Parathyroid adenoma (tissue), 2 donors: Measurements from ENCODE around the gene NOL6.

ENCODE experiments used
- H2AFZ ChIP-seq: fragments of 300-600 bp; sonication (generic); one replicate; pipeline ENCODE4 v1.7.0; 2017; ENCODE audit warnings: antibody characterized with exemption, mild to moderate bottlenecking
- H3K27ac ChIP-seq: fragments of 300-600 bp; sonication (generic); one replicate; pipeline ENCODE4 v1.7.0; 2017
- H3K27me3 ChIP-seq: fragments of 300-600 bp; sonication (generic); one replicate; pipeline ENCODE4 v1.7.0; 2017; ENCODE audit warnings: low read length; ENCODE audit not compliant: control insufficient read depth, insufficient read depth
- H3K36me3 ChIP-seq: fragments of 300-600 bp; sonication (generic); one replicate; pipeline ENCODE4 v1.7.0; 2017; ENCODE audit warnings: low read length; ENCODE audit not compliant: control insufficient read depth, insufficient read depth
- H3K4me1 ChIP-seq: fragments of 300-600 bp; sonication (generic); one replicate; pipeline ENCODE4 v1.7.0; 2017; ENCODE audit warnings: control low read depth
- H3K4me2 ChIP-seq: fragments of 300-600 bp; sonication (generic); one replicate; pipeline ENCODE4 v1.7.0; 2017; ENCODE audit warnings: low read length
- H3K4me3 ChIP-seq: fragments of 300-600 bp; sonication (generic); one replicate; pipeline ENCODE4 v1.7.0; 2017; ENCODE audit warnings: low read depth, low read length
- H3K79me2 ChIP-seq: fragments of 300-600 bp; sonication (generic); one replicate; pipeline ENCODE4 v1.7.0; 2017; ENCODE audit warnings: control low read depth
- H3K9ac ChIP-seq: fragments of 300-600 bp; sonication (generic); one replicate; pipeline ENCODE4 v1.7.0; 2017; ENCODE audit warnings: mild to moderate bottlenecking
- H3K9me3 ChIP-seq: fragments of 300-600 bp; sonication (generic); one replicate; pipeline ENCODE4 v1.7.0; 2017; ENCODE audit warnings: low read length; ENCODE audit not compliant: control insufficient read depth
- CTCF ChIP-seq: fragments of 300-600 bp; sonication (generic); IDR thresholded peaks from one replicate; pipeline ENCODE4 v1.7.0; 2017; ENCODE audit warnings: antibody characterized with exemption, mild to moderate bottlenecking
- donor health status: primary hyperparathyroidism.

The NOL6 gene

GRCh38 chr9:33433871-33434270, 39.9 kb downstream of the NOL6 start:
- H3K4me1 ChIP-seq, result peaks cover 14% of the 10 kb centered on the region

GRCh38 chr9:33431420-33431819, 42.3 kb downstream of the NOL6 start:
- H3K4me1 ChIP-seq, result peaks cover 14% of the 10 kb centered on the region
- no peaks in the 10 kb centered on the region for H3K36me3 ChIP-seq
- no peak overlapping the region for H3K4me2 ChIP-seq
- no peak overlapping the region for H3K27ac ChIP-seq
- H3K27me3 ChIP-seq, result no peaks in the 10 kb centered on the region
- TF ChIP-seq CTCF, result no peak
- no peaks in the 10 kb centered on the region for H3K79me2 ChIP-seq
- H3K4me3 ChIP-seq, result no peak overlapping the region
- H3K9ac ChIP-seq, result no peak overlapping the region
- H3K9me3 ChIP-seq, result no peaks in the 10 kb centered on the region
- H2AFZ ChIP-seq, result no peak overlapping the region

More at GRCh38 chr9:33433871-33434270, 39.9 kb downstream of the NOL6 start:
- Histone ChIP-seq H3K9me3 (no peaks in the 10 kb centered on the region), H3K79me2 (no peaks in the 10 kb centered on the region), H3K4me3 (no peak overlapping the region), H3K4me2 (no peak overlapping the region), H3K36me3 (no peaks in the 10 kb centered on the region), H3K27me3 (no peaks in the 10 kb centered on the region), H3K9ac (no peak overlapping the region), H2AFZ (peak overlapping the region; percentile 28), H3K27ac (peak overlapping the region; percentile 33)
- no peak for TF ChIP-seq CTCF

- peaks cover 14% of the 10 kb centered on the region for H3K4me1 ChIP-seq
- H3K79me2 ChIP-seq, result no peaks in the 10 kb centered on the region
- no peak overlapping the region for H3K4me2 ChIP-seq
- no peak overlapping the region for H3K9ac ChIP-seq
- H3K4me3 ChIP-seq, result no peak overlapping the region
- H3K36me3 ChIP-seq, result no peaks in the 10 kb centered on the region
- TF ChIP-seq CTCF, result no peak
- no peaks in the 10 kb centered on the region for H3K27me3 ChIP-seq
- no peaks in the 10 kb centered on the region for H3K9me3 ChIP-seq
- H2AFZ ChIP-seq, result no peak overlapping the region
- H3K27ac ChIP-seq, result no peak overlapping the region
These were observed 42.8 kb downstream of the NOL6 start for GRCh38 chr9:33430942-33431341.

- no peaks in the 10 kb centered on the region for H3K79me2 ChIP-seq
- H3K9ac ChIP-seq, result no peak overlapping the region
- no peak overlapping the region for H3K4me2 ChIP-seq
- peaks cover 10% of the 10 kb centered on the region for H3K4me1 ChIP-seq
- no peaks in the 10 kb centered on the region for H3K9me3 ChIP-seq
- no peaks in the 10 kb centered on the region for H3K36me3 ChIP-seq
- H3K4me3 ChIP-seq, result no peak overlapping the region
- TF ChIP-seq CTCF, result no peak
- no peak overlapping the region for H2AFZ ChIP-seq
- no peaks in the 10 kb centered on the region for H3K27me3 ChIP-seq
- no peak overlapping the region for H3K27ac ChIP-seq
These were observed 44.3 kb downstream of the NOL6 start for GRCh38 chr9:33429256-33429985.

GRCh38 chr9:33426843-33427293, 46.9 kb downstream of the NOL6 start:
- Histone ChIP-seq H3K79me2 (no peaks in the 10 kb centered on the region), H3K27ac (no peak overlapping the region), H3K9ac (no peak overlapping the region), H3K4me2 (no peak overlapping the region), H3K4me1 (no peaks in the 10 kb centered on the region), H3K4me3 (no peak overlapping the region), H3K36me3 (no peaks in the 10 kb centered on the region), H3K9me3 (no peaks in the 10 kb centered on the region), H3K27me3 (no peaks in the 10 kb centered on the region), H2AFZ (peak overlapping the region; percentile 58)
- no peak for TF ChIP-seq CTCF
